Myocyte (in vitro differentiated cells): ENCODE results near the gene DACT2. TPM values are rescaled to one million over a fixed set of nuclear protein-coding genes. Genes with fewer than 3 reads are reported as not detected.

Source experiments
- DNase-seq: peaks from one replicate; pipeline ENCODE4 v3.0.0-alpha.2; 2012; ENCODE audit warnings: low read depth
- total RNA-seq: library from RNA; depleted of rRNA; stranded (reverse); fragments of >200 nt; gene quantifications from 2 replicates; pipeline ENCODE4 v1.2.3, GENCODE V29; 2014

The DACT2 gene
- total RNA-seq, 1 donor from 2014 or later, result not detected

- no peak for DNase-seq
Observed at GRCh38 chr6:168349718-168350210, 30.2 kb upstream of the DACT2 start.

GRCh38 chr6:168348186-168348585 lies 28.6 kb upstream of the DACT2 start:
- DNase-seq, result no peak

GRCh38 chr6:168347615-168348014 lies 28.0 kb upstream of the DACT2 start:
- no peak for DNase-seq

- no peak for DNase-seq
Observed at GRCh38 chr6:168347053-168347452, 27.5 kb upstream of the DACT2 start.

- no peak for DNase-seq
Observed at GRCh38 chr6:168345896-168346754, 26.5 kb upstream of the DACT2 start.

- no peak for DNase-seq
Observed at GRCh38 chr6:168345266-168345665, 25.7 kb upstream of the DACT2 start.

GRCh38 chr6:168344338-168344737 lies 24.8 kb upstream of the DACT2 start:
- no peak for DNase-seq

- DNase-seq, result no peak
Observed at GRCh38 chr6:168343239-168344150, 23.9 kb upstream of the DACT2 start.

GRCh38 chr6:168342636-168343035 lies 23.1 kb upstream of the DACT2 start:
- no peak for DNase-seq

- no peak for DNase-seq
Observed at GRCh38 chr6:168341280-168341900, 21.8 kb upstream of the DACT2 start.

GRCh38 chr6:168340819-168341218 lies 21.2 kb upstream of the DACT2 start:
- DNase-seq, result no peak

GRCh38 chr6:168338777-168339176 lies 19.2 kb upstream of the DACT2 start:
- no peak for DNase-seq

GRCh38 chr6:168336967-168337366 lies 17.4 kb upstream of the DACT2 start:
- DNase-seq, result no peak

GRCh38 chr6:168333989-168334388 lies 14.4 kb upstream of the DACT2 start:
- no peak for DNase-seq

- no peak for DNase-seq
Observed at GRCh38 chr6:168333491-168333890, 13.9 kb upstream of the DACT2 start.

- no peak for DNase-seq
Observed at GRCh38 chr6:168333039-168333438, 13.5 kb upstream of the DACT2 start.

GRCh38 chr6:168332020-168332419 lies 12.4 kb upstream of the DACT2 start:
- no peak for DNase-seq

- no peak for DNase-seq
Observed at GRCh38 chr6:168331058-168331457, 11.5 kb upstream of the DACT2 start.

GRCh38 chr6:168330403-168330802 lies 10.8 kb upstream of the DACT2 start:
- DNase-seq, result no peak

GRCh38 chr6:168328086-168328485 lies 8.5 kb upstream of the DACT2 start:
- DNase-seq, result no peak
